Adrenal gland (tissue), 5 donors: ENCODE measurements around the gene SOD1.

Experiments
- CTCF ChIP-seq, 6 experiments: fragments of 450-650 bp in 4 of 6; fragments of 200-600 bp in 2 of 6; sonication (generic) in 1 of 6; IDR thresholded peaks; 1 replicate in 5 of 6; 2 replicates in 1 of 6; pipeline versions ENCODE4 v1.5.1 to v1.8.0; 2016 to 2021; ENCODE audit warnings: antibody characterized with exemption in 6 of 6, mild to moderate bottlenecking in 2 of 6, moderate library complexity in 1 of 6
- POLR2A ChIP-seq, 2 donors: fragments of 450-650 bp; IDR thresholded peaks; one replicate each; pipeline ENCODE4 v1.6.1; 2017; ENCODE audit warnings: antibody characterized with exemption in 2 of 2, mild to moderate bottlenecking in 2 of 2, moderate library complexity in 1 of 2
- donor health status: DM: no; HTN: no; CAD: no.

GRCh38 chr21:31687108-31687507 lies 27.6 kb downstream of the SOD1 start:
- TF ChIP-seq CTCF (IDR thresholded peaks at IDR 0.05) (no peak), POLR2A (IDR thresholded peaks at IDR 0.05) (no peak)
